Smooth muscle cell of trachea (primary cell): ENCODE measurements around the gene MED28. TPM values are rescaled to one million over a fixed set of nuclear protein-coding genes. Genes with fewer than 3 reads are reported as not detected.

ENCODE experiments used
- total RNA-seq: library from RNA; depleted of rRNA; stranded (reverse); fragments of >200 nt; gene quantifications from 2 replicates; pipeline ENCODE4 v1.2.1, GENCODE V29; 2014

Gene MED28, protein sequence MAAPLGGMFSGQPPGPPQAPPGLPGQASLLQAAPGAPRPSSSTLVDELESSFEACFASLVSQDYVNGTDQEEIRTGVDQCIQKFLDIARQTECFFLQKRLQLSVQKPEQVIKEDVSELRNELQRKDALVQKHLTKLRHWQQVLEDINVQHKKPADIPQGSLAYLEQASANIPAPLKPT
- total RNA-seq: 10.9 and 12.9 TPM in 2 replicates

DNA sequence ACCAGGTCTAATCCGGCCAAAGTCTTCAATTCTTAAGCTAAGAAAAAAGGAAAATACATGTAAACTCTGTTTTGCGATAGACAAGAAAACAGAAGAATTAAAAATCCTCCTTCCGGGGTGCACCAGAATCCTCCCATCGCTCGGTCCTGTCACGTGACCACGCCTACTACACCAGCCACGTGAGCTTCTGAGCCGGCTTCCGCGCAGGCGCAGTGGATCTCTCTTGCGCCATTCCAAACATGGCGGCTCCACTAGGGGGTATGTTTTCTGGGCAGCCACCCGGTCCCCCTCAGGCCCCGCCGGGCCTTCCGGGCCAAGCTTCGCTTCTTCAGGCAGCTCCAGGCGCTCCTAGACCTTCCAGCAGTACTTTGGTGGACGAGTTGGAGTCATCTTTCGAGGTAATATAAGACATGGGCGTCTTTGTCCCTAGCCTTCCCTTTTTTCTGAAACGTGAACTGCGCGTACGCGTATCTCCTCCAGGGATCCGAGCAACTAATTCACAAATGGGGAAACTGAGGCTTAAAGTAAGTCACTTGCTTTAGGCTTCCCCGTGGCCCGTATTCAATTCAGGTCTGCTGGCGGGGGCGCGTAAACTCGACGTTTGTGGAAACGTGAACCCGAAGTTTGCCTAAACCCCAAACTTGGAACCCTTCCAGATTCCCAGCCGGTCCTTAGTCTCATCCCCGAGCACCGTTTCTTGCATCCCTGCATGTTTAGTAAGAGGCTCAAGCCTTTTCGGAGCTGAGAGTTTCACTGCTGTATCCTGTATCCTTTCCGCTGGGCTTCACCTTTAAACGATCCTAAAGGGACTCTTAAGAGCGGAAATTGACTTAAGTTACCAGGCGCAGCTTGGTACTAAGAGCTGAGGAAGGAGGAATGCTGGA, at the start of gene MED28:
MED28 (plus strand) TSS at position 226 of the 884 bp plus-strand sequence; CDS start at position 240, 14 bp downstream.

DNA sequence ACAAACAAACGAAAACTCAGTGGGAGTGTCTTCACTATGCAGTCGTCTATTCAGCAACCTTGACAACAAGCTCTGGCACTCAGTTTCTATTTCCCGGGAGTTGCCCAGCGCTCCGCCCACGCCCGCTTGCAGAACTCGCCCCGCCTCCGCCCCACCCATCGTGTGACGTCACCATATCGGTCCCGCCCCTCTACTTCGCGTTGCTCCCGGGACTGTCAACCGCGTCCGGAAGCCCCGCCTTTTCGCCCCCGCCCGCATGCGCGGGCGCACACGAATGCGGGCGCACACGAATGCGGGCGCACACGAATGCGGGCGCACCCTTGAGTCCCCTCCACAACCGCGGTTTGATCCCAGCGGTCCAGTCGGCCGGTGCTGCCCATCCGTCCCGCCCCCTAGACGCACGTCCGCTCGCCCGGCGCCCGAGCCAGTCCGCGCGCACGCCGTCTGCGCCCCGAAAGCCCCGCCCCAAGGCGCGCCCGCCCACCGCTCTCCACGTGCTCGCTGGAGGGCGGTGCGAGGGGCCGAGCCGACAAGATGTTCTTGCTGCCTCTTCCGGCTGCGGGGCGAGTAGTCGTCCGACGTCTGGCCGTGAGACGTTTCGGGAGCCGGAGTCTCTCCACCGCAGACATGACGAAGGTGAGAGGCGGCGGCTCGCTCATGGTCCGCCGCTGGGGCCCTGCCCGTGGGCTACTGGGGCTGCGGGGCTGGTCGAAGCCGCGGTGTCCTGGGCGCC, 37.3 kb upstream of the MED28 start, which contains the start of gene LAP3:
LAP3 (plus strand) TSS at position 267 of the 733 bp plus-strand sequence; CDS start at position 535, 268 bp downstream.

Other genes with a start within 250 kb of the MED28 start
- gene QDPR, start 102.6 kb upstream of the MED28 start, total RNA-seq: 13.4 and 34.8 TPM in 2 replicates
- not detected in 2 replicates for gene CLRN2, start 99.5 kb upstream of the MED28 start, total RNA-seq
- gene LAP3, start 37.4 kb upstream of the MED28 start, total RNA-seq: 140 and 169 TPM in 2 replicates
- gene FAM184B, start 167.0 kb downstream of the MED28 start, total RNA-seq: under 0.01 TPM in 1 of 2 replicates, not detected in the other
- gene DCAF16, start 196.1 kb downstream of the MED28 start, total RNA-seq: 17.6 and 27.0 TPM in 2 replicates
- gene NCAPG, start 196.3 kb downstream of the MED28 start, total RNA-seq: 4.5 and 44.4 TPM in 2 replicates